Stimulated activated CD8-positive, alpha-beta memory T cell treated with anti-CD3 and anti-CD28 coated beads, Interleukin-12 subunit alpha, Interleukin-12 subunit beta, amount 100 ng/mL, for 24 hours (primary cell): ENCODE measurements around the gene DOCK10.

Experiments used
- DNase-seq: peaks from one replicate; pipeline ENCODE4 v3.0.0-alpha.2; 2020; ENCODE audit errors: extremely low read depth

Gene DOCK10

GRCh38 chr2:225041207-225041850 is 939 bp downstream of the DOCK10 start:
- peak; percentile 42 for DNase-seq

GRCh38 chr2:225040856-225041206 is 1.4 kb downstream of the DOCK10 start:
- DNase-seq: no peak

GRCh38 chr2:225040142-225040541 is 2.1 kb downstream of the DOCK10 start:
- DNase-seq: no peak

GRCh38 chr2:225038231-225038523 is 4.1 kb downstream of the DOCK10 start:
- no peak for DNase-seq

GRCh38 chr2:225037415-225038230 is 4.6 kb downstream of the DOCK10 start:
- no peak for DNase-seq

GRCh38 chr2:225036431-225036830 is 5.8 kb downstream of the DOCK10 start:
- DNase-seq: no peak

GRCh38 chr2:225033440-225034318 is 8.6 kb downstream of the DOCK10 start:
- no peak for DNase-seq

GRCh38 chr2:225032246-225032645 is 10.0 kb downstream of the DOCK10 start:
- no peak for DNase-seq

GRCh38 chr2:225031599-225031998 is 10.7 kb downstream of the DOCK10 start:
- DNase-seq: no peak

GRCh38 chr2:225030893-225031292 is 11.4 kb downstream of the DOCK10 start:
- DNase-seq: no peak

- DNase-seq: no peak
These were observed 12.1 kb downstream of the DOCK10 start for GRCh38 chr2:225030203-225030602.

- no peak for DNase-seq
These were observed 13.7 kb downstream of the DOCK10 start for GRCh38 chr2:225028572-225028971.

GRCh38 chr2:225027061-225027762 is 15.1 kb downstream of the DOCK10 start:
- no peak for DNase-seq

- no peak for DNase-seq
These were observed 16.2 kb downstream of the DOCK10 start for GRCh38 chr2:225025917-225026571.

GRCh38 chr2:225022188-225022587 is 20.1 kb downstream of the DOCK10 start:
- no peak for DNase-seq

- no peak for DNase-seq
These were observed 22.0 kb downstream of the DOCK10 start for GRCh38 chr2:225020168-225020849.

GRCh38 chr2:225019105-225019504 is 23.2 kb downstream of the DOCK10 start:
- no peak for DNase-seq

GRCh38 chr2:225017713-225018112 is 24.6 kb downstream of the DOCK10 start:
- DNase-seq: no peak

- no peak for DNase-seq
These were observed 25.1 kb downstream of the DOCK10 start for GRCh38 chr2:225017098-225017685.
